ENCODE results near the gene NPC1.

Gene NPC1

GRCh38 chr18:23585897-23586248 lies 433 bp downstream of the NPC1 start:
- ChIA-PET POLR2A (no interaction called here), CTCF (interaction anchor here (0.8 to 3.0 kb wide), 12 partner anchors 8 to 87 kb away, joined by 3 to 17 read pairs (median 6); no protein-coding TSS in a partner anchor)
- TF ChIP-seq CTCF (IDR thresholded peaks at IDR 0.05; ENCODE audit: control extremely low read depth, extremely low read depth, low read depth, missing control alignments) = no peak
- no peak for DNase-seq (ENCODE audit: extremely low spot score)

- TF ChIP-seq CTCF (IDR thresholded peaks at IDR 0.05; ENCODE audit: control extremely low read depth, extremely low read depth, low read depth, missing control alignments) = no peak
- no peak for DNase-seq (ENCODE audit: extremely low spot score)
- CTCF ChIA-PET = interaction anchor here (0.8 to 3.0 kb wide), 13 partner anchors 9 to 86 kb away, joined by 3 to 17 read pairs (median 5); no protein-coding TSS in a partner anchor
- POLR2A ChIA-PET = no interaction called here
These were observed 1.1 kb downstream of the NPC1 start for GRCh38 chr18:23585007-23585871.

GRCh38 chr18:23584019-23584983 lies 2.0 kb downstream of the NPC1 start:
- no peak for DNase-seq (ENCODE audit: extremely low spot score)
- ChIA-PET POLR2A (no interaction called here), CTCF (interaction anchor here (0.7 to 3.0 kb wide), 8 partner anchors 10 to 100 kb away, joined by 3 to 17 read pairs (median 6); no protein-coding TSS in a partner anchor)
- no peak for TF ChIP-seq CTCF (IDR thresholded peaks at IDR 0.05; ENCODE audit: control extremely low read depth, extremely low read depth, low read depth, missing control alignments)

GRCh38 chr18:23583071-23583865 lies 3.0 kb downstream of the NPC1 start:
- no peak for DNase-seq (ENCODE audit: extremely low spot score)
- no peak for TF ChIP-seq CTCF (IDR thresholded peaks at IDR 0.05; ENCODE audit: control extremely low read depth, extremely low read depth, low read depth, missing control alignments)
- ChIA-PET POLR2A (interaction anchor here (0.5 kb wide), 1 partner anchor 32 kb away, joined by 3 read pairs; no protein-coding TSS in a partner anchor), CTCF (interaction anchor here (0.7 to 3.0 kb wide), 3 partner anchors 67 to 99 kb away, joined by 3 to 17 read pairs (median 15); no protein-coding TSS in a partner anchor)

GRCh38 chr18:23580677-23581367 lies 5.5 kb downstream of the NPC1 start:
- CTCF ChIA-PET = interaction anchor here (0.5 to 2.5 kb wide), 9 partner anchors 10 to 1628 kb away, joined by 3 to 15 read pairs (median 4); no protein-coding TSS in a partner anchor
- no peak for DNase-seq (ENCODE audit: extremely low spot score)
- POLR2A ChIA-PET = no interaction called here

More at GRCh38 chr18:23580677-23581367, 5.5 kb downstream of the NPC1 start:
- TF ChIP-seq CTCF (IDR thresholded peaks at IDR 0.05; ENCODE audit: control extremely low read depth, extremely low read depth, low read depth, missing control alignments) = no peak

All from GM10248 (cell line).